ENCODE results near the gene C19orf47.

GRCh38 chr19:40286971-40287421, 61.2 kb downstream of the C19orf47 start:
- TF ChIP-seq CTCF (IDR thresholded peaks at IDR 0.05) (no peak), POLR2A (IDR thresholded peaks at IDR 0.05) (no peak)
